GM21619 (cell line): Measurements from ENCODE around the gene TMEM135.
"Not testable (repeated sequence)": the region's sequence is repeated elsewhere in the genome, so short reads cannot be mapped to it uniquely, and the experiment has no call there.

ENCODE experiments used
- ATAC-seq: cut with Tn5 transposase; IDR thresholded peaks from one replicate; pipeline ENCODE4 v1.9.1; 2021; ENCODE audit not compliant: unreplicated experiment

TMEM135 gene

GRCh38 chr11:87020336-87020735 lies 17.4 kb upstream of the TMEM135 start:
- no peak for ATAC-seq

GRCh38 chr11:87020764-87021365 lies 16.9 kb upstream of the TMEM135 start:
- no peak for ATAC-seq

- ATAC-seq, result no peak
Measured at GRCh38 chr11:87022254-87022653, 15.5 kb upstream of the TMEM135 start.

- no peak for ATAC-seq
Measured at GRCh38 chr11:87022738-87023137, 15.0 kb upstream of the TMEM135 start.

- ATAC-seq, result not testable (repeated sequence)
Measured at GRCh38 chr11:87026415-87026814, 11.3 kb upstream of the TMEM135 start.

- peak; percentile 70 for ATAC-seq
Measured at GRCh38 chr11:87030458-87031054, 7.2 kb upstream of the TMEM135 start.

- no peak for ATAC-seq
Measured at GRCh38 chr11:87031433-87032170, 6.1 kb upstream of the TMEM135 start.

- ATAC-seq, result no peak
Measured at GRCh38 chr11:87033561-87033960, 4.2 kb upstream of the TMEM135 start.

- ATAC-seq, result no peak
Measured at GRCh38 chr11:87035976-87036583, 1.7 kb upstream of the TMEM135 start.

GRCh38 chr11:87036756-87037449 lies 831 bp upstream of the TMEM135 start:
- peak; percentile 2 for ATAC-seq

- no peak for ATAC-seq
Measured at GRCh38 chr11:87038235-87038977, 672 bp downstream of the TMEM135 start.

- no peak for ATAC-seq
Measured at GRCh38 chr11:87039371-87039770, 1.6 kb downstream of the TMEM135 start.

- ATAC-seq, result no peak
Measured at GRCh38 chr11:87043894-87044293, 6.2 kb downstream of the TMEM135 start.

GRCh38 chr11:87046824-87047223 lies 9.1 kb downstream of the TMEM135 start:
- no peak for ATAC-seq

GRCh38 chr11:87056091-87056490 lies 18.4 kb downstream of the TMEM135 start:
- no peak for ATAC-seq

GRCh38 chr11:87057749-87058148 lies 20.0 kb downstream of the TMEM135 start:
- ATAC-seq, result no peak

- no peak for ATAC-seq
Measured at GRCh38 chr11:87059596-87060390, 22.1 kb downstream of the TMEM135 start.

- no peak for ATAC-seq
Measured at GRCh38 chr11:87061766-87062165, 24.0 kb downstream of the TMEM135 start.

GRCh38 chr11:87063982-87064381 lies 26.2 kb downstream of the TMEM135 start:
- no peak for ATAC-seq

GRCh38 chr11:87072787-87073186 lies 35.1 kb downstream of the TMEM135 start:
- ATAC-seq, result no peak
